T47D (cell line): Measurements from ENCODE around the gene SESN2.

ENCODE experiments used
- DNase-seq, 2 experiments: peaks; one replicate each; pipeline versions ENCODE4 v3.0.0 to v3.0.0-alpha.2; 2011 to 2012; ENCODE audit warnings: low read depth in 1 of 2, low spot score in 1 of 2
- JUND ChIP-seq: IDR thresholded peaks from 2 replicates; pipeline ENCODE4 v1.6.1; 2012; ENCODE audit warnings: low read depth
- in situ Hi-C: cut with HindIII; loops from 2 replicates; pipeline ENCODE4 v1.10.0; 2016; ENCODE audit warnings: low sequenced_read_pairs, low pct_unique_long_range_greater_than_20kb

The SESN2 gene, protein sequence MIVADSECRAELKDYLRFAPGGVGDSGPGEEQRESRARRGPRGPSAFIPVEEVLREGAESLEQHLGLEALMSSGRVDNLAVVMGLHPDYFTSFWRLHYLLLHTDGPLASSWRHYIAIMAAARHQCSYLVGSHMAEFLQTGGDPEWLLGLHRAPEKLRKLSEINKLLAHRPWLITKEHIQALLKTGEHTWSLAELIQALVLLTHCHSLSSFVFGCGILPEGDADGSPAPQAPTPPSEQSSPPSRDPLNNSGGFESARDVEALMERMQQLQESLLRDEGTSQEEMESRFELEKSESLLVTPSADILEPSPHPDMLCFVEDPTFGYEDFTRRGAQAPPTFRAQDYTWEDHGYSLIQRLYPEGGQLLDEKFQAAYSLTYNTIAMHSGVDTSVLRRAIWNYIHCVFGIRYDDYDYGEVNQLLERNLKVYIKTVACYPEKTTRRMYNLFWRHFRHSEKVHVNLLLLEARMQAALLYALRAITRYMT

GRCh38 chr1:28259252-28259933, at the start of gene SESN2:
Gene SESN2, plus strand, starts transcription at chr1:28259518. Its CDS starts 330 bp downstream, at chr1:28259848.
- peak; percentile 59 to 98 for DNase-seq
- in situ Hi-C loops, result no loop called here
- no peak for TF ChIP-seq JUND

GRCh38 chr1:28209700-28210099, 49.6 kb upstream of the SESN2 start:
- DNase-seq, result no peak
- TF ChIP-seq JUND, result no peak
- in situ Hi-C loops, result no loop called here

GRCh38 chr1:28213315-28213714, 46.0 kb upstream of the SESN2 start:
- in situ Hi-C loops, result no loop called here
- DNase-seq, result no peak
- no peak for TF ChIP-seq JUND

DNA sequence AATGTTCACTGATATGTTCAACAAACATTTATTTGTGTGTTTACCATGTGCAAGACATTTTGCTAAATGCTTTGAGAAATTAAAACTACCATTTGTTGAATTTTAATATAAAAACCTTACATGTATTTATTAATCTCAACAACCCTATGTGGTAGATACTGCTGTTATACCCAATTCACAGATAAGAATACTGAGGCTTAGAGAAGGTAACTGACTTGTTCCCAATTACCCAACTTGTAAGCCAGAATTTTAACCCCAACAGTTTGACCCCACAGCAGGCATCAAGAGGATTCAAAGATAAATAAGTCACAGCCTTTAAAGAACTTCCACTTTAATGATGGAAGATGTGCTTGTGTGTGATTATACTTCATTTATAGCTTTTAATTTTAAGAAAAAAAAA, 30.2 kb upstream of the SESN2 start:
- DNase-seq, result no peak
- in situ Hi-C loops, result no loop called here
- no peak for TF ChIP-seq JUND

DNA sequence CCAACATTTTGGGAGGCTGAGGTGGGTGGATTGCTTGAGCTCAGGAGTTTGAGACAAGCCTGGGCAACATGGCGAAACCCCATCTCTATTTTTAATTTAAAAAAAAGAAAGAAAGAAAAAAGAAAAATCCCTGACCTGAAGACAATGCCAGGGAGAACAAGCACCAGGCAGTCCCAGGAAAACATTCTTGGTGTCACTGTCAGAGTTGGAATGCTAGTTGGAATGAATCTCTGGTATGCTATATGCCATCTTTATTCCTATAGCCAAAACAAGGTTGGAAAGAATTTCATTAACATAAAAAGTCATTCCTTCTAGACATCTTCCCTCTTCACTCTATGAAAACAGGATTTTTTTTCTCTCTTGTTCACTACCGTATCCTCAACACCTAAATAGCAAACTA, 29.3 kb upstream of the SESN2 start:
- TF ChIP-seq JUND, result no peak
- in situ Hi-C loops, result no loop called here
- no peak for DNase-seq

DNA sequence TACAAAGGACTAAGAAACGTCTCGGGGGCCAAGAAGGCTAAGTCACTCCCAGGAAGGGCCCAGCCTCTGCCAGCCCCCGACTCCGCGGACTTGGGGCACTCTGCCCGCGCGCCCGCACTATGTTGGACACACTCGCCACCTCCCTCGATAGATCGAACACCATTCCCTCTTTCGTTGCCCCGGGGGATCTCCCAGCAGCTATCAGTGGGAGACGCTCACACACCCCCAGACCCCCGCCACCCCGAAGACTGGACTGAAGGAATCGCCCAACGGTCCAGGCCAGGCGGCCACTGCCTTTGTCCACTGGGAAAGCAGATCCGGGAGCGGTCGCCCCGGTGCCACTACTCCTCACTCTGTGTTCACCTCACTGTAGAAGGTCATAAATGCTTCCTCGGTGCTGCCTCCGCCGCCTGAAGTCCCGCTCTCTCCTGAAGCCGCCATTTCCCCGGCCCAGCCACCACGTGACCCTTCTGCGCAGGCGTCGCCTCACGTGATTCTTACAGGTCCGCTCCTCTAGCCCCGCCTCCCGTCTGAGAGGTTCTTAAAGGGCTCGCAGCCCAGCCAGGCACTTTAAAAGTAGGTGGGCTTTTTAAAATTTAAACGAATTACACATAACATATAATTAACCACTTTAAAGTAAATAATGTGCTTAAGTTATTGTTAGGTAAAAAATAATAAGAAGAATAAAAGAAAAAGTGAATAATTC, 26.6 kb upstream of the SESN2 start, which contains the start of gene DNAJC8:
Gene DNAJC8, minus strand, starts transcription at position 472 of the 706 bp plus-strand sequence. Its CDS starts 31 bp downstream, at position 441.
- TF ChIP-seq JUND, result no peak
- in situ Hi-C loops, result no loop called here

DNA sequence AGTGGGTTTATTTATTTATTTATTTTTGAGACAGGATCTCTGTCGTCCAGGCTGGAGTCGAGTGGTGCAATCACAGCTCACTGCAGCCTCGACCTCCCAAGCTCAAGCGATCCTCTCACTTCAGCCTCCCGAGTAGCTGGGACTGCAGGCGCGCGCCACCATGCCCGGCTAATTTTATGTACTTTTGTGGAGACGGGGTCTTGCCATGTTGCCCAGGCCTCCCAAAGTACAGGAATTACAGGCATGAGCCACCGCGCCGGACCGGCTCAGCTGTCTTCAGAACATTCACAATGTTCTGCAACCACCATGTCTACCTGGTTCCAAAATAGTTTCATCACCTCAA, 26.1 kb upstream of the SESN2 start:
- in situ Hi-C loops, result no loop called here
- DNase-seq, result no peak
- no peak for TF ChIP-seq JUND

More for the DNA sequence above, 26.6 kb upstream of the SESN2 start, which contains the start of gene DNAJC8:
- DNase-seq, result peak; percentile 83 to 87

- TF ChIP-seq JUND, result no peak
- peak; percentile 93 to 97 for DNase-seq
- in situ Hi-C loops, result no loop called here
These were observed 23.3 kb upstream of the SESN2 start, which contains the start of gene ATP5IF1 for GRCh38 chr1:28235755-28236655. Gene ATP5IF1, plus strand, starts transcription at chr1:28236124. Its CDS starts 60 bp downstream, at chr1:28236184.

GRCh38 chr1:28236656-28237322, 22.5 kb upstream of the SESN2 start:
- DNase-seq, result no peak
- in situ Hi-C loops, result no loop called here
- no peak for TF ChIP-seq JUND

DNA sequence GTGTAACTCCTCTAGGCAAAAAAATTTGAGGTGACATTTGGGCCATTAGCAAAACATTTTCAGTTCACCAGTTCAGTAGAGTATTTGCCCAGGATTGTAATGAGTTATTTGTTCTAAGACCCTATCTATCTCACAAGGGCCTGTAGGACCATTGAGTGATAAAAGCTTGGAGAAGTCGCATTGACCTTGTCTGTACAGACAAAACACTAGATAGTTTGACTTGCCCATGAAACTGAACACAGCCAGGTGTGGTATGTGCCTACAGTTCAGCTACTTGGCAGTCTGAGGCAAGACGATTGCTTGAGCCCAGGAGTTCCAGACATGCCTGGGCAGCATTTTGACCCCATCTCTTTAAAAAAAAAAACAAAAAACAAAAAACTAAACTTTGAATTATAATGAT, 20.3 kb upstream of the SESN2 start:
- no peak for TF ChIP-seq JUND
- in situ Hi-C loops, result no loop called here
- no peak for DNase-seq

DNA sequence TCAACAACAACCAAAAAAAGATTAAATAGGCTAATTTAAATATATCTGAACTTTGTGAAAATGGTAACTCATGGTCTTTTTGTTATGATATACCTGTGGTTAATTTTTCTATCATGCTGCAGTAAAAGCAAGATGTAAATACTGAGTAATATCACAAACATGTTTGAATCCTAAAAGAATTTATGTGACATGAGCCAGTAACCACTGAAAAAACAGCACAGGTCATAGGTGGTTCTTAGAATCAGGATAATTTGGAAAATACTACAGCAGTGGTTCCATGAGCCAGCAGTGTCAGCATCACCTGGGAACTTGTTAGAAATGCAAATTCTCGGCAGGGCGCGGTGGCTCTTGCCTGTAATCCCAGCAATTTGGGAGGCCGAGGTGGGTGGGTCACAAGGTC, 19.3 kb upstream of the SESN2 start:
- DNase-seq, result no peak
- TF ChIP-seq JUND, result no peak
- in situ Hi-C loops, result no loop called here
